ENCODE results near the gene LHX6.

- TF ChIP-seq CTCF (IDR thresholded peaks at IDR 0.05): no peak
- no peak for TF ChIP-seq POLR2A (IDR thresholded peaks at IDR 0.05)
Observed at GRCh38 chr9:122190597-122191381, 38.0 kb downstream of the LHX6 start.
